ENCODE measurements around the gene C16orf74. TPM values are rescaled to one million over a fixed set of nuclear protein-coding genes. Genes with fewer than 3 reads are reported as not detected.

C16orf74 gene
- total and polyA plus RNA-seq, 7 experiments from 2014 or later, result 0.99 to 19.8 (median 13.1) TPM

DNA sequence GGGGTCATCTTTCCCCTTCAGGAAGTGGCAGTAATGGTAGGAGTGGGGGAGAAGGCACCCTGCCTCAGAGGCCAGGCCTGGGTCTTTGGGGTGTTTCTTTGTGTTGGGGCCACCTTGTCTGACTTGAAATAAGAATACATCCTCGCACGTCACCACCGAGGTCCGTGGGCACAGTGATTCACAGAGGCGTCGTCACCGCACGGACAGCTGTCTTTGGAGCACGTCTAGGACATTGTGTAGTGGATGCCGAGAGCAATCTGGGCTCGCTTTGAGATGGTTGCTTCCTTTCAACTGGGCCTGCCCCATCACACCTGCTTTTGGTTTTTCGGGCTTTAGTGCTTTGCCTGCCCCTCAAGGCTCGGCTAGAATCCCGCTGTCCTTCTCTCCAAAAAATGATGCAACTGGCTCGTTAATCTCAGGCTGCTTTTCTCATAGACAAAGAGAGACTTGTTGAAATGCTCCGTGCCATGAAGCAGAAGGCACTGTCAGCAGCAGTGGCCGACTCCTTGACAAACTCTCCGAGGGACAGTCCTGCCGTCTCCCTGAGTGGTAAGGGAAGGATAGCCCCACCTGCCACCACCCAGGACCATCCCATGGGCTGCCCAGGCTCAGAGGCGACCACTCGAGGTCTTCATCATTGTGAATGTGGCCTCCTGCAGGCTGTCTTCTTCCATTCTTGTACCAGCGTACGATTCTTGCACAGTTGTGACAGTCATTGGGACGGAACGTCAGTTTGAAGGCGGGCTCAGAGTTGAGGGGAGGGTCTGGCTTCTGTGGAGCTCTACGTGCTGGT is 86.1 kb downstream of the C16orf74 start:
- Mint-ChIP-seq H3K27ac (no peak overlapping the region), H3K36me3 (peaks cover 8 to 51% (median 18%) of the 10 kb centered on the region in 5 donors), H3K27me3 (no peaks in the 10 kb centered on the region), H3K4me1 (peaks cover 0 to 2% (median 0%) of the 10 kb centered on the region in 7 donors), H3K4me3 (no peak overlapping the region), H3K9me3 (no peaks in the 10 kb centered on the region)
- Histone ChIP-seq H3K36me3 (ENCODE audit: control insufficient read depth in 2 of 3, insufficient read depth in 3 of 3, low read length in 3 of 3) (peaks cover 4 to 83% (median 5%) of the 10 kb centered on the region in 3 experiments), H3K27me3 (ENCODE audit: control insufficient read depth in 2 of 2, insufficient read depth in 2 of 2, low read length in 2 of 2) (no peaks in the 10 kb centered on the region), H3K9me3 (ENCODE audit: control insufficient read depth in 2 of 3, low read length in 3 of 3) (no peaks in the 10 kb centered on the region), H3K4me3 (ENCODE audit: low read length) (no peak overlapping the region), H3K27ac (ENCODE audit: low read depth, low read length) (no peak overlapping the region), H3K4me1 (ENCODE audit: control insufficient read depth in 2 of 2, insufficient read depth in 2 of 2, low read length in 2 of 2) (no peaks in the 10 kb centered on the region)
- ChIA-PET POLR2A (no interaction called here), CTCF (no interaction called here)
- ATAC-seq, result no peak
- no peak for DNase-seq
- intact Hi-C loops (cut with micrococcal nuclease), result no loop called here

- no peaks in the 10 kb centered on the region for H3K9me3 ChIP-seq (ENCODE audit: control insufficient read depth in 2 of 3, low read length in 3 of 3)
- POLR2A ChIA-PET, result no interaction called here
- H3K27ac ChIP-seq (ENCODE audit: low read depth, low read length), result no peak overlapping the region
- H3K4me3 Mint-ChIP-seq, result no peak overlapping the region
- CTCF ChIA-PET, result no interaction called here
- H3K36me3 Mint-ChIP-seq, result peaks cover 8 to 44% (median 16%) of the 10 kb centered on the region in 5 donors
- H3K36me3 ChIP-seq (ENCODE audit: control insufficient read depth in 2 of 3, insufficient read depth in 3 of 3, low read length in 3 of 3), result peaks cover 0 to 79% (median 5%) of the 10 kb centered on the region in 3 experiments
- no peaks in the 10 kb centered on the region for H3K9me3 Mint-ChIP-seq
- H3K27me3 ChIP-seq (ENCODE audit: control insufficient read depth in 2 of 2, insufficient read depth in 2 of 2, low read length in 2 of 2), result no peaks in the 10 kb centered on the region
- ATAC-seq (no peak), DNase-seq (no peak)
- H3K27me3 Mint-ChIP-seq, result no peaks in the 10 kb centered on the region
- intact Hi-C loops (cut with micrococcal nuclease), result no loop called here
- H3K4me3 ChIP-seq (ENCODE audit: low read length), result no peak overlapping the region
- H3K27ac Mint-ChIP-seq, result peak overlapping the region in 1 of 9 donors; percentile 62
- H3K4me1 Mint-ChIP-seq, result peaks cover 0 to 4% (median 0%) of the 10 kb centered on the region in 7 donors
- H3K4me1 ChIP-seq (ENCODE audit: control insufficient read depth in 2 of 2, insufficient read depth in 2 of 2, low read length in 2 of 2), result no peaks in the 10 kb centered on the region
Observed at GRCh38 chr16:85663891-85664321, 87.0 kb downstream of the C16orf74 start.

GRCh38 chr16:85662976-85663830 is 87.7 kb downstream of the C16orf74 start:
- Mint-ChIP-seq H3K4me3 (no peak overlapping the region), H3K36me3 (peaks cover 8 to 44% (median 16%) of the 10 kb centered on the region in 5 donors), H3K4me1 (peaks cover 0 to 4% (median 0%) of the 10 kb centered on the region in 7 donors), H3K27ac (no peak overlapping the region), H3K9me3 (no peaks in the 10 kb centered on the region), H3K27me3 (no peaks in the 10 kb centered on the region)
- H3K9me3 ChIP-seq (ENCODE audit: control insufficient read depth in 2 of 3, low read length in 3 of 3), result no peaks in the 10 kb centered on the region
- POLR2A ChIA-PET, result no interaction called here
- H3K4me3 ChIP-seq (ENCODE audit: low read length), result no peak overlapping the region
- H3K27me3 ChIP-seq (ENCODE audit: control insufficient read depth in 2 of 2, insufficient read depth in 2 of 2, low read length in 2 of 2), result no peaks in the 10 kb centered on the region
- intact Hi-C loops (cut with micrococcal nuclease), result no loop called here
- peaks cover 1 to 78% (median 5%) of the 10 kb centered on the region in 3 experiments for H3K36me3 ChIP-seq (ENCODE audit: control insufficient read depth in 2 of 3, insufficient read depth in 3 of 3, low read length in 3 of 3)
- DNase-seq, result no peak
- CTCF ChIA-PET, result no interaction called here
- H3K4me1 ChIP-seq (ENCODE audit: control insufficient read depth in 2 of 2, insufficient read depth in 2 of 2, low read length in 2 of 2), result no peaks in the 10 kb centered on the region
- ATAC-seq, result no peak
- no peak overlapping the region for H3K27ac ChIP-seq (ENCODE audit: low read depth, low read length)

- no peaks in the 10 kb centered on the region for H3K27me3 Mint-ChIP-seq
- POLR2A ChIA-PET, result no interaction called here
- H3K27me3 ChIP-seq (ENCODE audit: control insufficient read depth in 2 of 2, insufficient read depth in 2 of 2, low read length in 2 of 2), result no peaks in the 10 kb centered on the region
- no peaks in the 10 kb centered on the region for H3K9me3 Mint-ChIP-seq
- CTCF ChIA-PET, result interaction anchor here (0.6 kb wide), 1 partner anchor 325 kb away, joined by 3 read pairs; no protein-coding TSS in a partner anchor
- no peak overlapping the region for H3K27ac ChIP-seq (ENCODE audit: low read depth, low read length)
- no peaks in the 10 kb centered on the region for H3K9me3 ChIP-seq (ENCODE audit: control insufficient read depth in 2 of 3, low read length in 3 of 3)
- ATAC-seq (no peak), DNase-seq (no peak)
- peaks cover 9 to 78% (median 9%) of the 10 kb centered on the region in 3 experiments for H3K36me3 ChIP-seq (ENCODE audit: control insufficient read depth in 2 of 3, insufficient read depth in 3 of 3, low read length in 3 of 3)
- no peaks in the 10 kb centered on the region for H3K4me1 ChIP-seq (ENCODE audit: control insufficient read depth in 2 of 2, insufficient read depth in 2 of 2, low read length in 2 of 2)
- intact Hi-C loops (cut with micrococcal nuclease), result no loop called here
- peaks cover 0 to 4% (median 0%) of the 10 kb centered on the region in 7 donors for H3K4me1 Mint-ChIP-seq
- H3K4me3 Mint-ChIP-seq, result no peak overlapping the region
- no peak overlapping the region for H3K27ac Mint-ChIP-seq
- peaks cover 5 to 44% (median 16%) of the 10 kb centered on the region in 5 donors for H3K36me3 Mint-ChIP-seq
- no peak overlapping the region for H3K4me3 ChIP-seq (ENCODE audit: low read length)
Observed at GRCh38 chr16:85662482-85662812, 88.4 kb downstream of the C16orf74 start.

- CTCF ChIA-PET, result interaction anchor here (0.6 kb wide), 1 partner anchor 325 kb away, joined by 3 read pairs; no protein-coding TSS in a partner anchor
- H3K27me3 ChIP-seq (ENCODE audit: control insufficient read depth in 2 of 2, insufficient read depth in 2 of 2, low read length in 2 of 2), result no peaks in the 10 kb centered on the region
- H3K9me3 ChIP-seq (ENCODE audit: control insufficient read depth in 2 of 3, low read length in 3 of 3), result no peaks in the 10 kb centered on the region
- no peak overlapping the region for H3K4me3 Mint-ChIP-seq
- intact Hi-C loops (cut with micrococcal nuclease), result no loop called here
- POLR2A ChIA-PET, result no interaction called here
- no peaks in the 10 kb centered on the region for H3K27me3 Mint-ChIP-seq
- H3K4me1 ChIP-seq (ENCODE audit: control insufficient read depth in 2 of 2, insufficient read depth in 2 of 2, low read length in 2 of 2), result no peaks in the 10 kb centered on the region
- peaks cover 0 to 4% (median 0%) of the 10 kb centered on the region in 7 donors for H3K4me1 Mint-ChIP-seq
- H3K4me3 ChIP-seq (ENCODE audit: low read length), result no peak overlapping the region
- no peak overlapping the region for H3K27ac ChIP-seq (ENCODE audit: low read depth, low read length)
- no peaks in the 10 kb centered on the region for H3K9me3 Mint-ChIP-seq
- H3K36me3 ChIP-seq (ENCODE audit: control insufficient read depth in 2 of 3, insufficient read depth in 3 of 3, low read length in 3 of 3), result peaks cover 9 to 77% (median 10%) of the 10 kb centered on the region in 3 experiments
- H3K27ac Mint-ChIP-seq, result no peak overlapping the region
- peaks cover 5 to 44% (median 16%) of the 10 kb centered on the region in 5 donors for H3K36me3 Mint-ChIP-seq
- ATAC-seq, result no peak
- DNase-seq, result no peak
Observed at GRCh38 chr16:85661740-85662481, 89.0 kb downstream of the C16orf74 start.

Measured in naive thymus-derived CD4-positive, alpha-beta T cell (primary cell).